NCI-H82 (cell line): ENCODE measurements around the gene KLF16.
"Not testable (repeated sequence)": the region's sequence is repeated elsewhere in the genome, so short reads cannot be mapped to it uniquely, and the experiment has no call there.

Experiments
- DNase-seq: peaks from one replicate; lab custom pipeline; 2025; lab: John Stamatoyannopoulos, UW

Gene KLF16

DNA sequence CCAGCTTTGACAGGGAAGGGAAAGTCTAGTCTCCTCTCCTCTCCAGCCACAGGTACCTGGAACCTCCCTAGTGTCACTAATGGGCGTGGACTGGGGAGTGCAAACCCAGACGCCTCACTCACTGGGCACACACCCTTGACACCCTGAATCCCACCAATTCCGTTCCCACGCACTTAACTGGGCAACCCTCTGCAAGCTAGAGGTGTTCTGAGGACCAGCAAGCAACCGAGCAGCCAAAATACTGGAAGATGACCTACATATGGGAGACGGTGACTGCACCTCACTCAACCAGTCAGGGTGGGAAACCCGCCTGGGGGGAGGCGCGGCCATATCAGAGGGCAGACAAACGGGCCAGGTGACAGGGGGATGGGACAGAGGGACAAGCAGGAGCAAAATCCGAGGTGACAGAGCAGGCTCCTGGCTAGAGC, 20.9 kb upstream of the KLF16 start:
- no peak for DNase-seq

DNA sequence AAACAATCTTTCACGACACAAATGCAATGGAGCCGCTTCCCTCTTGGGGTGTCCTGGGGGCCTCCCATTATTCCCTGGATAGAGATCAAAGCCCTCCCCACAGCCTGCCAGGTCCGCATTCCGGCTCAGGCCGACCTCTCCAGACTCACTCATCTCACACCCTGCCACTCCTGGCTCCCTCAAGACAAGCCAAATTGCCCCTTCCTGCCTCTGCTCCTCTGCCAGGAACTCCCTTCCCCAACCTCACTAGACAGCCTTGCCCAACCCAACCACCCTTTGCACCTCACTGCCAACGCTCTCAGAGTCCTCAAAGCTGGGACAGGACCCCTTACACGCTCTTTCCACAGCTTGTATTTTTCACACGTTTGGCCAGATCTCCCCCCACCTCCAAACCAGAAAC, 20.4 kb upstream of the KLF16 start:
- DNase-seq = no peak

DNA sequence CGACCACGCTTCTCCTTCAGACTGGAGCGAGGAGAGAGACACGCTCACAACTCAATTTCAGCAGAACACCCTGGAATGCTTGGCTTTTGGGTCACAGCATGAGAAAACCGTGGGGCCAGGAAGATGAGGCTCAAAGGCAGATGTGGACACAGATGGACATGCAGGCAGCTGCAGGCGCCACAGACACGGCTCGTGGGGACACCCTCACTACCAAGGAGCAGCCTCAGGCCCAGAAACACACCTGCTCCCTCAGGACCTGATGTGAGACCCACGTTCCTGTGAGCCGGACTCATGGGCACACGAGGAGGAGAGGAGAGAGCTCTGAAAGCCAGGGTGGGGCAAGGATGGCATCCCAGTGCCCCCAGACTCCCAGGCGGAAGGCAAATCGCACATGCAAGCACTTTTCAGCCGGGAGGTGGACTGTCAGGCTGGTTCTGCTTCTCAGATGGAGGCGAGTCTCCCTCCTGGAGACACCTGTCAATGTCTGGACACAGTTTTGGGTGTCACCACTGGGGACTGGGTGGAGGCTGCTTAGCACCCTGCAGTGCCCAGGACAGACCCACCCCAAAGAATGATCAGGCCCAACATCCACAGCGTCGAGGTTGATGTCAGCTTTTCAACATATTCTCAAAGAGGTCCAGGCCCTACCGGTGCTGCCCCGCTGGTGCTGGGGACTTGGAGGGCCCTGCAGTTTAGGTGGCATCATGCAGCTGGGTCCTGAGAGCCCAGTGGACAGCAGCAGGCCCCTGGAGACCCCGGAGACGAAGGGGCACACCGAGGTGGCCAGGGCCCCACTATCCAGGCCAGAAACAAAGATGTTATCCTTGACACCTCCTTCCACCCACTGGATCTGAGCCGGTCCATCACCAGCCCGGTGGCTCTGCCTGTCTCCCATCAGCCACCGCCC, 19.7 kb upstream of the KLF16 start:
- no peak for DNase-seq

DNA sequence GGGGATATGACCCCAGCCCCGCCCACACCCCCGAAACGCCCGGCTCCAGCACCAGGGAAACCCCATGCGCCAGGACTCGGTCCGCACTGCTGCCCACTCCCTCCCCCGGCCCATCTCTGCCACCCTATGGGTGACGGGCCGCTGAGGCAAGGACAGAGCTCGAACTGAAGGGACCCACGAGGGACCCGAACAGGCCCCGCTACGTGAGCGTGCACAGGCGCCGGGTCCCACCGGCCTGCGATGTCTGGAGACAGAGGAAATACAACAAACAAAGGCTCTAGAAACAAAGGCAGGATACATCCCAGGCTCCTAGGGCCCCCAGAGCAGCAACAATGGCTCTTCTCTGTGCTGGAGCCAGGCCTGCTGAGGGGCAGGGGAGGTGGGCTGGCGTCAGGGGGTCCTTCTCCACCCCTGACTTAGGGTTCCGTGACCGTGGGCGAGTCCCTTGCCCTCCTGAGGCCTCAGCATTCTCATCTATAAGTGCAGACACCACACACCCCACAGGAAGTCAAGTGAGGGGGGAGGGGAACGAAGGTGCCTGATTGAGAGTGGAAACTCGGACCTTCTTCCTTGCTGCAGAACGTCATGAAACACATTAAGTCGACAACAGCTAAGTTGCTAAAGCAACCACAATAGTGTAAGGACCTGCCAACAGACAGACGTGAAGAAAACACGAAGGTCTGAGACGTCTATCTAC, 18.9 kb upstream of the KLF16 start:
- DNase-seq = no peak

DNA sequence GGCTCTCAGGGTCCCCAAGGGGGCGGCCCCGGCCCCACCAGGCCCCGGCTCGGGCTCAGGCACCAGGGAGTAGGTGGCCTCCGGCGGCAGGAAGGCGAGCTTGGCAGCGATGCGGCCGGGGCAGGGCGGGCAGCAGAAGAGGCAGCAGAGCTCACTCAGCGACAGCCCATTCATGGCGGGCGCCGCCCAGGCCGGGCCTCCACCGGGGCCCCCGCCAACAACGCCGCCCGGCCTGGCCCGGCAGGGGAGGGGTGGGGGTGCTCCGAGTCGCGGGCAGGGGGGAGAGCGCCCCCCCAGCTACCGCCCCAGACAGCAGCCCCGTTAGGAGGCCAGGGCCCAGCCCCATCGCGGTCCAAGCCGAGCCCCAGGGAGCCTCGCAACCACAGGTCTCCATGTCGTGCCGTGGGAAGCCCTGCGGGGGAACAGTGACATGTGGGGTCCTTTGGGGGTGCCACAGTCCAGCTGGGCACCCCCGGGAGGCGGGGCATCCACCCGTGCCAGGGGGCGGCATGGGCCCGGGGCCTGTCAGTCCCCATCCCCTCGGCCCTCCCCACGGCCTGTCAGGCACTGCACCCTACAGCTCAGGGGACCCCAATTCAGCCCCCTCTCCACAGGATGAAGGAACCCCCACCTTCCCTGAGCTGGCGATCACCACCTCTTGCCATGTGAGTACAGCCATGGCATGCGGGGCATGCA, 18.2 kb upstream of the KLF16 start:
- not testable (repeated sequence) for DNase-seq

DNA sequence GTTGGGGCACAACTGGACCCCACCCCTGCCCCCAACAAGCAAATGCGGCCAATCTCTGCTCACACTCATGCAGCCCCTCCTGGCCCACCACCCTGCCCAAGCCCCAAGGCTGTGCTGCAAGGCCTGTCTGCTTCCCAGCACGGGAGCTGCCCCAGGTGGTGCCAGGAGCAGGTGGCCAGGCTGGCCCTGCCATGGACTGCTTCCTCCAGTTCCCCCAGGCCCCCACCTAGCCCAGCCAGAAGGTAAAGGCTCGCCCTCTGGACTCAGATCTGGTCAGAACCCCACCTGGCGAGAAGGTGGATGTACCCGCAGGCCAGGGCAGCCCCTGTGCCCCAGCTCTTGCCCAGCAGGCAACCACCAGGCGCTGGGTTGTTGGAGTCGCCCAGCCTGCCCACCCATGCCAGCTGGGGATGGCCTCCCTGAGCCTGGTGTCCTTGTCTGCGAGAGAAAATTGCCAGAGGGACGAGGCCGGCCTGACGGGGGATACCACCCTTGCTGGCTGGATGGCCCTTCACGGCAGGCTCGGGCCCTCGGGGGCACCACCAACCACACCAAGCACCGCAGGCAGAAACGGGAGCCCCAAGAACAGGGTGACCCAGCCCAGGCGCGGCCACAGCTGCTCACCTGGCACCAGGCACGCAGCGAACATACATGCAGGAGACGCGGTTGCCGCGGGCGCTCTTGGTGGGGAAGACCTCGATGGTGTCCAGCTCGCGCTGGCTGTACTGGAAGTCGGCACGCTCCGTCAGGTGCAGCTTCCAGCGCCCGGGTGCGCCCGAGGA, 17.4 kb upstream of the KLF16 start:
- DNase-seq = no peak

DNA sequence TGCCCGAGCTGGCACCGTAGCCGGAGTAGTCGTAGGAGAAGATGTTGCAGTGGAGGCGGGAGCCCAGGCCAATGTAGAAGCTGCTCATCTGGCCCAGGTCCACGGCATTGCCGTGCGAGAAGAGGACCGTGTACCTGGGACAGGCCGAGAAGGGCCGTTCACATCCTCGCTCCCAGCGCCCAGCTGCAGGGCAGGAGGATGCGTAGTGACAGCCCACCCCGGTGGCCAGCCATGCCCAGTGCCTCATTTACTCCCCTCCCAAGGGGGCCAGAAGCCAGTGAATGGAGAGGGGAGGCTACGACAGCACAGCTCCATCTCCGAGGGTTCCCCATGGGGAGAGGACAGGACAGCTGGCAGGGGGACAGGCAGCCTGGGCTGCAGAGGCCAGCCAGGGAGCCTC, 16.6 kb upstream of the KLF16 start:
- not testable (repeated sequence) for DNase-seq

DNA sequence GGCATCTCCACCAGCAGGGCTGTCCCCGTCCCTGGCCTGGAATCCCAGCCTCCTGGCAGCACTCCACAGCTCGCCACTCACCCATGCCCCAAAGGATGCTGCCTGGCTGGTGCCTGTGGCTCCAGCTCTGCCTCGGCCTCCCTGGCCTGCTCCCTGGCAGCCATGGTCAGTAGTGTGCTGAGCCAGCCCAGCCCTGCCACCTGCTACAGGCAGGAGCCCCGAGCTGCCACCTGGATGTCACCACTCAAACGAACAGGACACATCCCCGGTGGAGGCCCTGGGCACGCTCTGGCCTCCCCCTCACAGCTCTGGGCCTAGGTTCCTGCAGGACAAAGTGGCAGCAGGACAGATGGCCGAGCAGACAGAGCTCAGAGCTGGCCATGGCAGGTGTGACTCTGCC, 15.2 kb upstream of the KLF16 start:
- not testable (repeated sequence) for DNase-seq

DNA sequence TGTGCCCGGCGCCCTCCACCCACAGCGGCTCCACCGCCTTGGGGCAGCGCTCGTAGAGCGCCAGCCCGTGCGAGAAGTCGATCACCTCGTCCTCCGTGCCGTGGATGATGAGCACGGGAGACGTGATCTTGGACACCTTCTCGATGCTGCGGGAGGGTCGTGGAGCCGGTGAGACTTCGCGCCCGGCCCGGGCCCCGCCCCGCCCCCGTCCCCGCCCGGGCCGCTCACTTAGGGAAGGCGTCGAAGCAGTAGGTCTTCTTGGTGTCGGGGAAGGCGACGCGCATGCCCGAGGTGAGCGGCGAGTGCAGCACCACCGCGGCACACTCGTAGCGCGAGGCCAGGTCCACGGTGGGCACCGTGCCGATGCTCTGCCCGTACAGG, 13.9 kb upstream of the KLF16 start:
- DNase-seq = not testable (repeated sequence)

DNA sequence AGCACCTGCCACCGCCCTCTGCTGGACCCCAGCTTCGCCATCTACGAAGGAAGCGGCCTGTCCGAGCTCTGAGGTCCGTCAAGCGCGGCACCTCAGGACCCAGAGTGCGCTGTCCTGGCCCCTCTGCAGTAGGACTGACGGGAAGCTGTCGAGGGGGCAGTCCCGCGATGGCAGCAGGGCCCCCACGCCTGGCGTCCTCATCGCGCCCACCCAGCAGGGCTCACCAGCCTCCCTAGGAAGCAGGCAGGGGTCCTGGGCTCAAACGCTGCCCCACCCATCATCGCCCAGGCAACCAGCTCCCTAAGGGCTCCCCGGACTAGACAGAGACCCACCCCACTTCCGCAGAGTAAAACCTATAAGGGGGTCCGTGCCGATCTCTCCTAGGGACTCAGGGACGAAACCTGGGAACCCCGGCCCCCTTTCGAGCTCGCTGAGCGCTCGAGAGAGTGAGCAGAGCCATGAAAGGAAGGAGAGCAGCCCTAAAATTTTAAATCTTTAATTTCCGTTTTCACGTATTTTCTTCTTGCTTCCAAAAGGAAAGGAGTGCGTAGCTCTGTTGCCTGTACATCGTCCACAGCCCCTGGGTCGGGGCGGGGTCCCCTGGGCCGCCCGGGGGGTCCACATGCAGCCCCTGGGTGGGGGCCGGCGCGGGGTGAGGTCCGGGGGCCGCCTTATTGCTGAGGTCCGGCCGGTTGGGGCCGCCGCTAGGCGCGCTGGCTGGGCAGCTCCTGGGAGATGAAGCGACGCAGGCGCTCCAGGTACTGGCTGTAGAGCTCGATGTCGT, 13.3 kb upstream of the KLF16 start:
- not testable (repeated sequence) for DNase-seq

DNA sequence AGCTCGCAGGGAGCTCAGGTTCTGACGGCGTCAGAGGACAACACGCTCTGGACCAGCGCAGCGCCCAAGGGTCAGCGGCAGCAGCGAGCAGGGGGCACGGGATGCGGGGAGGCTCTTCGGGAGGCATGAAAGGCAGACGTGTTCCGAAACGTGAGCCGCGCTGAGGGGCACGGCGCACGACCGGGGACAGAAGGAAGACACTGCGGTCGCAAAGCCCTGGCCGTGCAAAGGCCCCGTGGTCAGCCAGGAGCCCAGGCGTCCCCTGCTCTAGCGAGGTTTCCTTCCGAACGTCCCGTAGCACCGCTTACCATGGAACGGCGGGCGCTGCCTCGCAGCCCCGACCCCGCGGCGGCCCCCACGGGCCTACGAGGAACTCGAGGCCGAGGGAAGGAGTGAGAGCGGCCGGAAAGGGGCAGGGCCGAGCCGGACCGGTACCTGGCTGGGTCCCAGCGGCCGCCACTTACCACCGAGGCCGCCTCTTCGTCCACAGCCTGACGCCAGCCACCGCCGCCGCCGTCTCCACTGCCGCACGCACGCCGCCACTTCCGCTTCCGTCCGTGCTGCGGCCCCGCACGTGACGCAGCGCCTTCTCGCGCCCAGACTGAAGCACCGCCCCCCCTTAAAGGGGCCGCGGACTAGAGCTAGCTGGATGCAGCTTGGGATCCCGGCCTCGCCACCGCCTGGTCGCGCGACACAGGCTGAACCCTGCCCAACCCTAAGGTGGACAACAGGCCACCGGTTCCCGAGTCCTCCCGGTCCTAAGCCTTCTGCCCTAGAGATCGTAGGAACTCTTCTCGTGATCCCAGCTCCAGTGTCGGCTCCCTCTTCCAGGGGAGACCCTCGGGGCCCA, 12.5 kb upstream of the KLF16 start:
- peak; percentile 90 for DNase-seq

DNA sequence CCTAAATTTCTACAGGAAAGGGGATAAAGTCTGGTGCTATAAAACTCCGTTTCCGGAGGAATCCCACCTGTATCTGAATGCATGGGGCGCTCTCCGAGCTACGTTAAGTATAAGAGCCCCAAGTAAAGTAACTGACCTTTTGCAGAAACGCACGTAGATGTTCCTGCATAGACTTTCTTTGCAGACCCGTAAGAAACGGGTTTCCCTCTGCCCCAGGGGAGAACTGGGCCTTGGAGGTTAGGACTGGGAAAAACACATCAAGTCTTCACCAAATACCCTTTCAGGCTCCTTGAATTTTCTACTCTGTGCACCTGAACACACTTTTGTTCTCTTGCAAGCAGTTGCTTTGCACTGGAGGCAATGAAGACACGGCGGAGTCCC, 11.9 kb upstream of the KLF16 start:
- DNase-seq = not testable (repeated sequence)

DNA sequence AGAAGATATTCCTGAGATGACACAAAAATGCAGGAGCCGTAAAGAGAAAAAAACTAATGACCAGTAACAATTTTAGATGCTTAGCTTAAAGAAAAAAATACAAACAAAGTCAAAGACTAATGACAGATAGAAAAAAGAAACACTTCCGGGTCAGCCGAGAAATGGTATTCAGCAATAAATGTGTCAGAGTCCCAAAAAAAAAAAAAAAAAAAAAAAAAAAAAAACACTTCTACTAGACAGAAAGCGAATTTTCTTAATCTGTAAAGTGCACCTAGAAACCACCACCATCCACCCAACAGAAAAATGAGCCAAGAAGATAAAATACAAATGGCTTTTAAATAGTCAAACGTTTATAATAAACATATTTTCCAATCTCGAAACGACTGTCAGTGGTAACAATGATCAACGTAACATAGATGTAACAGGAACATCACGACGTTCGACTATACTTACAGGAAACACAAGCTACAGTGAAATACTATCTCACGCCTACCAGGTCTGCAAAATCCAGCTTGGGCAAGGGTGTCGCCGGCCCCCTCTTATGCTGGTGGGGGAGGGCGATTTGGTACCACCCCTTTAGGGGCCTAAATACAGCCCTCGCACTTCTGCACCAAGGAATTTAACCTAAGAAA, 11.3 kb upstream of the KLF16 start:
- DNase-seq = no peak

DNA sequence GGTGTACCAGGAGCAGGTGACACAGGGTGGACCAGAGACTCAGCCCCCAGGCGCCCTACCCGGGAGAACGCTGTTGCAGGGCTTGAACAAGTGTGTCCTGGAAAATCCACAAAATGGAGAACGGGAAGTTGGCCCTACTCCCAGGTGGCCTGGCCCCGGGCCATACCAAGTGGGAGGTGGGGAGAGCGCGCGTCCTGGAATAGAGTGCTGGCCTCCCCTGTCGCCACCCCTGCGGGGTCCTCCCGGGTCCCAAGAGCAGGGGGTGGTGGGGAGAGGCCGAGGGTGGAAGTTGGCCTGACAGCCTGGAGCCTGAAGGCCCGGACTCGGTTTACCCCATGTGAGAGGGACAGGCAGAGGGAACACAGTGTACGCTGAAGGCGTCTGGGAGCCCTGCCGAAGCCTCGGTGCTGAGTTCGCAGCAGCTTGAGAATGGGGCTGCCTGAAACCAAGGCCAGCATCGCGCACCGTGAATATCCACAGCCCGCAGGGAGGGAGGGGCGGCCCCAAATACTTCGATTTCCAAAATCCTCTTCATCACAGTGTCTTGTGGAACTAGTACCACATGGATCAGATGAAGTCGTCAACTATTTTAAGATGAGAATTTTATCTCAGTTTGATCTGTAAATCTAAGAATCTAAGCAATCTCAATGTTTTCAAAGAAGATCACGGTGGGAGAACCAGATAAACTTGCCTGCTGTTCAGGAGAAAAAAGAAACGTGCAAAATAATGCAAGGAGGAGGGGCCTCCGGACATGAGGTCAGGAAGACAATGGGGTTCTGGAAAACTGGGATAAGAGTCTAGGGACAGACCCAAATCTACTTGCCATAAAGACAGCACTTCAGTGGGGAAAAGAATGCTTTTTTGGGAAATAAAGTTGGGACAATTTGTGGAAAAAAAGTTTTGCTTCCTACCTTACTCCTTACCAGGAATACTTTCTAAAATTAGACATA, 10.4 kb upstream of the KLF16 start:
- DNase-seq = no peak

DNA sequence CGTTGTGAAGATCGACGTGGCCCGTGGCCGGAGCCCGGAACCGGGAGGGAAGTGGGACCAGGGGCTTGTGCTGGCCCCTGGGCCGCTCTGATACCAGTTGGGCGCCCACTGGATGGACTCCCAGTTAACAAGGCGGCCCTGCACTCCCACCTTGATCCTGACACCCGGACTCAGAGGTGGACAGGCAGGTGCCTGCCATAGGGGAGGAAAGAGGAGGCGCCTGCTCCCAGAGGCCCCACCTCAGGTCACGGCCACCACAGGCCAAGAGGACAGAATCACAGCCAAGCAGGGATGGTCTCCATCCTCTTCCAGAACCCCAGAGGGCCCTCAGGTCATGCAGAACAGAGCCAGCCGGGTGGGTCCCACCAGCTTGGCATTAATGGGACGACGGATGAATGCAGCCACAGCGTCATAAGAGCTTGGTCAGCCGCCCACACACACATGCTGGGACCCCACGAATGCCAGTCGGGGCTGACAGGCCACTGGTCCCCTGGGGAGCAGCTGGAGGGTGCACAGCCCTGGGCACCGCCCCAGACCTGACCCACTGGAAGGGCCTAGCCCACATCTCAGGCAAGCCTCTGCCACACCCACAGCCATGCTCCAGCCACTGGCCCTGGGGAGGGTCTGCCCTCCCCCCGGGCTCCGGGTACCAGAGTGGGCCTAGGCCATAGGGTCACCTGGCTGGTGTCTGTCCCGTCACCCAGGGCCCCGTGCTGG, 9.6 kb upstream of the KLF16 start:
- no peak for DNase-seq

DNA sequence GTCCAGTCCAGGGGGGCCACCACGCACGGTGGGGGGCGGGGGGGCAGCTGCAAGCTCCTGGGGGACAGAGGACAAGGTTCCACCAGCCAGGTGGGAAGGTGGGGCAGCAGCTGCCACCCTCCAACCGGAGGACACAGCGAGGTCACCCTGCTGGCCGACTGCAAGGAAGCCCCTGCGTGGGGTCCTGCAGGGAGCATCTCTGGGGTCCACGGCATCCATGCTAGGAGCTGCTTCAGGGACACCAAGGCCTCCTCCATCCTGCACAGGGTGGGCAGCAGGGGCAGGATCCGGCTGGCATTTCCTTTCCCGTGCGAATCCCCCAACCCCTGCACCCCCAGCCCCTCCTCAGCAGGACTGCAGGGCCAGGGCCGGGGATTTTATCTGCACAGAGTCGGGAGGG, 8.3 kb upstream of the KLF16 start:
- DNase-seq = no peak

DNA sequence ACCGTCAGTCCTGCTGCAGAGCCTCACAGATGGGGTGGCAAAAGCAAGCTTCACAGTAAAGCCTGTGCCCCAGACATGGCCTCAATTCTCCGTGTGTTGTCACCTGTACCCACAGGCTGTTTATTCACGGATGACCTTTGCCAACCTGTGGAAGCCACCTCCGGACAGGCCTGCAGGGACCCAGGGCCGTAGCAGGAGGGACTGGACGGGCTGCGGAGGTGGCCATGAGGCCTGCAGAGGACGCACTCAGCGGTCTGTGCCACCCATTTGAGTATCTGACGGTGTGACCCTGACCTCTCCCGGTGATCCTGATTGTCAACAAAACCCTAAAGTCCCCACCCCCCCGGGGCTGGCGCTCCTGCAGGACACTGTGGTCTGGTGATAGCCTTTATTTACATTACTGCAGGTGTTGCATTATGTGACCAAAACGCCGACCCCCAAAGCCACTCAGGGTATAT, 7.8 kb upstream of the KLF16 start:
- DNase-seq = no peak

DNA sequence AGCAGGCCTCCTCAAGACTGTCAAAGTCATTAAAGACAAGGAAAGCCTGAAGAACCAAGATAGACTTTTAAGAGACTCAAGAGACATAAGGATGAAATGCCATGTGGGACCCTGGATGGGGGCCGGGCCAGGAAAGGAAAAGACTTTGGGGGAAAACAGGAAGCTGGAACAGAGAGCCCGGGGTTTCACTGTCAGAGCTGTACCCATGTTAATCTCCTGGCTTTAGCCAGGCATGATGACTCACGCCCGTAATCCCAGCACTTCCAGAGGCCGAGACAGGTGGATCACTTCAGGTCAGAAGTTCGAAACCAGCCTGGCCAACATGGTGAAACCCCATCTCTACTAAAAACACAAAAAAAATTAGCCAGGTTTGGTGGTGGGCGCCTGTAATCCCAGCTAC, 5.6 kb upstream of the KLF16 start:
- DNase-seq = peak; percentile 44
